ENCODE measurements around the gene DUSP5. TPM values are rescaled to one million over a fixed set of nuclear protein-coding genes. Genes with fewer than 3 reads are reported as not detected.

DUSP5 gene
- total RNA-seq, 1 experiment from 2014 or later: 137 TPM

DNA sequence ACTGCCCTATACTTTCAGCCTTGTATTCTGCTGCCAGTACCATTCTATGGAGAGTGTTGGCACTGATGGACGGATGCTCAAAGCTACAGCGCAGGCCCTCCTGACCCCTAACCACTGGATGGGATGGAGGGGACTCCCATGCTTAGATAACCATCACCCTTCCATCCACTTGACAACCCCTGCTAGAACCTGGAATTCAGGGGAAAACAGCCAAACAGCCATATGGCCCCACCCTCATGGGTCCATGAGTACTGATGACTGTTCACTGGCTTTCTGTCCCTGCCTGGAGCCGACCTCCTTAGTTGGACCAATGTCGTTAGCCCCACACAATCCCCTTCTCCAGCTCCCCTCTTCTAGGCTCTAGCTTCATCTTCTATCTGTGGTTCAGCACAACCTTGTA lies 16.2 kb downstream of the DUSP5 start:
- H3K79me2 ChIP-seq (ENCODE audit: insufficient read depth, low read length): peaks cover 69% of the 10 kb centered on the region
- peaks cover 34% of the 10 kb centered on the region; the same call in 1 of the 2 replicates for H4K20me1 ChIP-seq (ENCODE audit: insufficient read depth)
- ChIA-PET CTCF (interaction anchor here (0.7 to 4.2 kb wide), 4 partner anchors 13 to 159 kb away, joined by 3 to 26 read pairs (median 6); no protein-coding TSS in a partner anchor), POLR2A (interaction anchor here (1.3 to 24.1 kb wide), 9 partner anchors 10 to 202 kb away, joined by 3 to 438 read pairs (median 5); no protein-coding TSS in a partner anchor), RAD21 (ENCODE audit: low non-redundant PET in 1 of 2, low total read pairs in 2 of 2, uncharacterized antibody in 2 of 2, unreplicated experiment in 2 of 2) (no interaction called here)
- H3K4me2 ChIP-seq (ENCODE audit: low read length): no peak overlapping the region
- intact Hi-C loops (cut with micrococcal nuclease): no loop called here
- TF ChIP-seq YY1 (IDR thresholded peaks at IDR 0.05; ENCODE audit: extremely low read depth, insufficient replicate concordance, low read depth, low read length) (no peak), EZH2 (IDR thresholded peaks at IDR 0.05) (no peak), SP1 (IDR thresholded peaks at IDR 0.05; ENCODE audit: low read depth) (no peak), POLR2AphosphoS5 (IDR thresholded peaks at IDR 0.05; ENCODE audit: low read depth, low read length) (peak; percentile 55; the same call in 1 of the 2 replicates), ELF1 (IDR thresholded peaks at IDR 0.05; ENCODE audit: borderline replicate concordance, low read depth) (no peak), EZH2phosphoT487 (IDR thresholded peaks at IDR 0.05; ENCODE audit: borderline replicate concordance) (no peak), CEBPB (IDR thresholded peaks at IDR 0.05; ENCODE audit: low read depth) (no peak)
- TF ChIP-seq, protein P1, sequence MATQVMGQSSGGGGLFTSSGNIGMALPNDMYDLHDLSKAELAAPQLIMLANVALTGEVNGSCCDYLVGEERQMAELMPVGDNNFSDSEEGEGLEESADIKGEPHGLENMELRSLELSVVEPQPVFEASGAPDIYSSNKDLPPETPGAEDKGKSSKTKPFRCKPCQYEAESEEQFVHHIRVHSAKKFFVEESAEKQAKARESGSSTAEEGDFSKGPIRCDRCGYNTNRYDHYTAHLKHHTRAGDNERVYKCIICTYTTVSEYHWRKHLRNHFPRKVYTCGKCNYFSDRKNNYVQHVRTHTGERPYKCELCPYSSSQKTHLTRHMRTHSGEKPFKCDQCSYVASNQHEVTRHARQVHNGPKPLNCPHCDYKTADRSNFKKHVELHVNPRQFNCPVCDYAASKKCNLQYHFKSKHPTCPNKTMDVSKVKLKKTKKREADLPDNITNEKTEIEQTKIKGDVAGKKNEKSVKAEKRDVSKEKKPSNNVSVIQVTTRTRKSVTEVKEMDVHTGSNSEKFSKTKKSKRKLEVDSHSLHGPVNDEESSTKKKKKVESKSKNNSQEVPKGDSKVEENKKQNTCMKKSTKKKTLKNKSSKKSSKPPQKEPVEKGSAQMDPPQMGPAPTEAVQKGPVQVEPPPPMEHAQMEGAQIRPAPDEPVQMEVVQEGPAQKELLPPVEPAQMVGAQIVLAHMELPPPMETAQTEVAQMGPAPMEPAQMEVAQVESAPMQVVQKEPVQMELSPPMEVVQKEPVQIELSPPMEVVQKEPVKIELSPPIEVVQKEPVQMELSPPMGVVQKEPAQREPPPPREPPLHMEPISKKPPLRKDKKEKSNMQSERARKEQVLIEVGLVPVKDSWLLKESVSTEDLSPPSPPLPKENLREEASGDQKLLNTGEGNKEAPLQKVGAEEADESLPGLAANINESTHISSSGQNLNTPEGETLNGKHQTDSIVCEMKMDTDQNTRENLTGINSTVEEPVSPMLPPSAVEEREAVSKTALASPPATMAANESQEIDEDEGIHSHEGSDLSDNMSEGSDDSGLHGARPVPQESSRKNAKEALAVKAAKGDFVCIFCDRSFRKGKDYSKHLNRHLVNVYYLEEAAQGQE (IDR thresholded peaks at IDR 0.05; ENCODE audit: low read depth): no peak
- H3K9me2 ChIP-seq (ENCODE audit: insufficient read depth): no peaks in the 10 kb centered on the region
- peaks cover 21 to 56% of the 10 kb centered on the region in 2 experiments for H3K36me3 ChIP-seq (ENCODE audit: control insufficient read depth in 1 of 2, insufficient read depth in 2 of 2, low read length in 2 of 2)
- no peak overlapping the region for H3K4me3 ChIP-seq (replicated peaks in 1 of 2; ENCODE audit: low read depth in 1 of 2, low read length in 2 of 2)
- no peak overlapping the region for H2AFZ ChIP-seq (ENCODE audit: low read depth, low read length, poor library complexity, severe bottlenecking)
- no peaks in the 10 kb centered on the region for H3K27me3 ChIP-seq (ENCODE audit: insufficient read depth, low read length)
- ATAC-seq: no peak
- no peak for DNase-seq (ENCODE audit: low read depth, low spot score)
- BruUV-seq (replicated peaks): no TSS peak
- no peak overlapping the region for H3K9ac ChIP-seq (ENCODE audit: low read length)
- H3K9me3 ChIP-seq (ENCODE audit: control insufficient read depth in 1 of 2, insufficient read depth in 1 of 2, low read depth in 1 of 2, low read length in 2 of 2): no peaks in the 10 kb centered on the region
- H3K27ac ChIP-seq (ENCODE audit: low read depth, low read length): no peak overlapping the region
- peaks cover 8 to 44% of the 10 kb centered on the region in 2 experiments; a peak in 3 of 4 replicates for H3K4me1 ChIP-seq (ENCODE audit: control insufficient read depth in 1 of 2, insufficient read depth in 2 of 2, low read length in 2 of 2)

Measured in HCT116 (cell line).